GM12873 (cell line): Measurements from ENCODE around the gene SLC66A2.

Source experiments
- CTCF ChIP-seq: IDR thresholded peaks from 2 replicates; pipeline ENCODE4 v1.5.1; 2012; ENCODE audit warnings: low read depth, mild to moderate bottlenecking, moderate library complexity, low read length, control low read depth; ENCODE audit not compliant: insufficient read depth; ENCODE audit errors: missing control alignments

The SLC66A2 gene

GRCh38 chr18:79867666-79868065, 83.8 kb downstream of the SLC66A2 start:
- no peak for TF ChIP-seq CTCF

- no peak for TF ChIP-seq CTCF
Observed at GRCh38 chr18:79866889-79867574, 84.4 kb downstream of the SLC66A2 start.

GRCh38 chr18:79864006-79864725, 87.3 kb downstream of the SLC66A2 start:
- no peak for TF ChIP-seq CTCF

GRCh38 chr18:79863161-79864005, 88.1 kb downstream of the SLC66A2 start:
- TF ChIP-seq CTCF: no peak

GRCh38 chr18:79862562-79862961, 88.9 kb downstream of the SLC66A2 start:
- TF ChIP-seq CTCF: no peak

- TF ChIP-seq CTCF: no peak
Observed at GRCh38 chr18:79861687-79862086, 89.8 kb downstream of the SLC66A2 start.

- no peak for TF ChIP-seq CTCF
Observed at GRCh38 chr18:79859314-79859713, 92.1 kb downstream of the SLC66A2 start.
